ENCODE results near the gene EML6. TPM values are rescaled to one million over a fixed set of nuclear protein-coding genes. Genes with fewer than 3 reads are reported as not detected.

EML6 gene
- total RNA-seq, 2 donors from 2014 or later = 1.4 to 2.1 TPM

GRCh38 chr2:54770676-54771075, 47.2 kb downstream of the EML6 start:
- WGBS, 2 experiments (ENCODE audit: insufficient coverage in 1 of 2, insufficient read length in 1 of 2) = 89 to 92% methylated on average over 3 of the region's 3 CpGs
- Mint-ChIP-seq H3K4me3 (no peak overlapping the region), H3K4me1 (no peaks in the 10 kb centered on the region), H3K27me3 (ENCODE audit: insufficient read depth) (no peaks in the 10 kb centered on the region), H3K9me3 (peaks cover 7% of the 10 kb centered on the region), H3K36me3 (ENCODE audit: low read depth) (no peaks in the 10 kb centered on the region), H3K27ac (no peak overlapping the region)
- no peak overlapping the region for H3K9ac ChIP-seq (ENCODE audit: extremely low read depth, low read length, poor library complexity, severe bottlenecking)
- no peaks in the 10 kb centered on the region for H3K4me1 ChIP-seq (ENCODE audit: control insufficient read depth, insufficient read depth, low read length)
- H3K4me3 ChIP-seq (ENCODE audit: low read length) = no peak overlapping the region
- no peak for DNase-seq
- H3K27me3 ChIP-seq (ENCODE audit: control insufficient read depth, insufficient read depth, low read length, poor library complexity, severe bottlenecking) = no peaks in the 10 kb centered on the region
- no peaks in the 10 kb centered on the region for H3K36me3 ChIP-seq (ENCODE audit: control insufficient read depth, insufficient read depth, low read length)
- TF ChIP-seq CTCF (conservative IDR thresholded peaks at IDR 0.05) = no peak
- no peak overlapping the region for H3K27ac ChIP-seq (ENCODE audit: low read depth, low read length)
- H3K9me3 ChIP-seq (ENCODE audit: control insufficient read depth, low read length) = peaks cover 16% of the 10 kb centered on the region

- DNase-seq = no peak
- H3K4me3 Mint-ChIP-seq = no peak overlapping the region
- Histone ChIP-seq H3K27me3 (ENCODE audit: control insufficient read depth, insufficient read depth, low read length, poor library complexity, severe bottlenecking) (no peaks in the 10 kb centered on the region), H3K9ac (ENCODE audit: extremely low read depth, low read length, poor library complexity, severe bottlenecking) (no peak overlapping the region), H3K36me3 (ENCODE audit: control insufficient read depth, insufficient read depth, low read length) (no peaks in the 10 kb centered on the region), H3K4me1 (ENCODE audit: control insufficient read depth, insufficient read depth, low read length) (no peaks in the 10 kb centered on the region), H3K27ac (ENCODE audit: low read depth, low read length) (no peak overlapping the region), H3K4me3 (ENCODE audit: low read length) (no peak overlapping the region), H3K9me3 (ENCODE audit: control insufficient read depth, low read length) (peaks cover 16% of the 10 kb centered on the region)
- no peak overlapping the region for H3K27ac Mint-ChIP-seq
- TF ChIP-seq CTCF (conservative IDR thresholded peaks at IDR 0.05) = no peak
- H3K4me1 Mint-ChIP-seq = no peaks in the 10 kb centered on the region
- no peaks in the 10 kb centered on the region for H3K36me3 Mint-ChIP-seq (ENCODE audit: low read depth)
- no peaks in the 10 kb centered on the region for H3K27me3 Mint-ChIP-seq (ENCODE audit: insufficient read depth)
- WGBS, 2 experiments (ENCODE audit: insufficient coverage in 1 of 2, insufficient read length in 1 of 2) = 91 to 92% methylated on average over 7 to 10 of the region's 10 CpGs
- H3K9me3 Mint-ChIP-seq = peaks cover 11% of the 10 kb centered on the region
These were observed 47.9 kb downstream of the EML6 start for GRCh38 chr2:54771166-54771885.

GRCh38 chr2:54772110-54772509, 48.6 kb downstream of the EML6 start:
- no peaks in the 10 kb centered on the region for H3K36me3 Mint-ChIP-seq (ENCODE audit: low read depth)
- no peak overlapping the region for H3K4me3 ChIP-seq (ENCODE audit: low read length)
- no peak overlapping the region for H3K27ac ChIP-seq (ENCODE audit: low read depth, low read length)
- H3K27me3 Mint-ChIP-seq (ENCODE audit: insufficient read depth) = no peaks in the 10 kb centered on the region
- TF ChIP-seq CTCF (conservative IDR thresholded peaks at IDR 0.05) = no peak
- H3K4me3 Mint-ChIP-seq = no peak overlapping the region
- DNase-seq = no peak
- no peaks in the 10 kb centered on the region for H3K4me1 Mint-ChIP-seq
- no peaks in the 10 kb centered on the region for H3K36me3 ChIP-seq (ENCODE audit: control insufficient read depth, insufficient read depth, low read length)
- no peak overlapping the region for H3K9ac ChIP-seq (ENCODE audit: extremely low read depth, low read length, poor library complexity, severe bottlenecking)
- no peaks in the 10 kb centered on the region for H3K27me3 ChIP-seq (ENCODE audit: control insufficient read depth, insufficient read depth, low read length, poor library complexity, severe bottlenecking)
- peaks cover 14% of the 10 kb centered on the region for H3K9me3 Mint-ChIP-seq
- H3K27ac Mint-ChIP-seq = no peak overlapping the region
- 86 to 90% methylated on average over 1 to 2 of the region's 3 CpGs for WGBS, 2 experiments (ENCODE audit: insufficient coverage in 1 of 2, insufficient read length in 1 of 2)
- no peaks in the 10 kb centered on the region for H3K4me1 ChIP-seq (ENCODE audit: control insufficient read depth, insufficient read depth, low read length)
- peaks cover 20% of the 10 kb centered on the region for H3K9me3 ChIP-seq (ENCODE audit: control insufficient read depth, low read length)

All from endodermal cell (in vitro differentiated cells).